ENCODE results near the gene CHST11. TPM values are rescaled to one million over a fixed set of nuclear protein-coding genes. Genes with fewer than 3 reads are reported as not detected.

The CHST11 gene
- polyA plus RNA-seq, 1 donor (not counting 4 experiments of a cell fraction or from before 2014, with no cell fraction given) = 11.9 TPM

DNA sequence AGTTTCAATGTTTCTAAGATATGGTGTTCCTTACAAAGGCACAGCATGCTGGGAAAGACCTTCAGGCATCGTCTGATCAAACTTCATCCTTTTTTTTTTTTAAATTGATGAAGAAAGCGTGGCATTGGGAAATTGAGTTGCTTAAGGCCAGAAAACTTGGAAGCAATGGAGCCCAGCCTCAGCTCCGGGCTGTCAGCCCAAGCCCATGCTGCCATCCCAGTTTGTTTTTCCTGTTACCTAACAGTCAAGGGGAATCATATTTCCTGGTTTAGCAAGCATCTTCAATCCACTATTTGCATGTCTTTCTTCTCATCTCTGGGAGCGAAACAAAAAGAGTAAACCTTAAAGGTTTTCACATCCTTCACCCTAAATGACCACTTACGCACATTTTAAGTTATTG lies 200.2 kb downstream of the CHST11 start:
- DNase-seq (ENCODE audit: low read depth, low spot score) (no peak), FAIRE-seq (no peak)
- Histone ChIP-seq H4K20me1 (ENCODE audit: control insufficient read depth, extremely low read depth, insufficient read depth, low read length) (no peaks in the 10 kb centered on the region), H3K4me2 (ENCODE audit: control insufficient read depth, extremely low read depth, insufficient read depth, low read depth, low read length) (no peak overlapping the region), H3K4me3 (ENCODE audit: control insufficient read depth in 2 of 3, extremely low read depth in 1 of 3, insufficient read depth in 2 of 3, low read depth in 1 of 3, low read length in 3 of 3) (no peak overlapping the region), H3K27me3 (ENCODE audit: control insufficient read depth, extremely low read depth, insufficient read depth, low read length) (no peaks in the 10 kb centered on the region), H3K27ac (ENCODE audit: control insufficient read depth, insufficient read depth, low read length) (no peak overlapping the region), H3K79me2 (ENCODE audit: control insufficient read depth, insufficient read depth, low read length) (peaks cover 2% of the 10 kb centered on the region), H3K9ac (ENCODE audit: control insufficient read depth, extremely low read depth, insufficient read depth, low read length) (no peak overlapping the region), H3K36me3 (ENCODE audit: control insufficient read depth in 2 of 2, extremely low read depth in 1 of 2, insufficient read depth in 2 of 2, low read length in 2 of 2) (no peaks in the 10 kb centered on the region), H3K4me1 (ENCODE audit: control insufficient read depth, extremely low read depth, insufficient read depth, low read length) (no peaks in the 10 kb centered on the region), H2AFZ (ENCODE audit: control insufficient read depth, low read length) (no peak overlapping the region), H3K9me1 (ENCODE audit: control insufficient read depth, extremely low read depth, insufficient read depth, low read length) (peaks cover 2% of the 10 kb centered on the region), H3K9me3 (ENCODE audit: control insufficient read depth, low read depth, low read length) (no peaks in the 10 kb centered on the region)
- TF ChIP-seq CTCF (optimal IDR thresholded peaks at IDR 0.05 in 1 of 3, IDR thresholded peaks at IDR 0.05 in 1 of 3, conservative IDR thresholded peaks at IDR 0.05 in 1 of 3; ENCODE audit: extremely low read depth in 1 of 3, insufficient read depth in 2 of 3, low read length in 3 of 3) = no peak
- TF ChIP-seq EZH2 (IDR thresholded peaks at IDR 0.05; ENCODE audit: low read length) = no peak
- dilution Hi-C loops (cut with MboI; ENCODE audit: extremely low pct_ligation_motif_present, low sequenced_read_pairs) = no loop called here

GRCh38 chr12:104657726-104658484 lies 201.2 kb downstream of the CHST11 start:
- Histone ChIP-seq H3K27ac (ENCODE audit: control insufficient read depth, insufficient read depth, low read length) (no peak overlapping the region), H3K4me3 (ENCODE audit: control insufficient read depth in 2 of 3, extremely low read depth in 1 of 3, insufficient read depth in 2 of 3, low read depth in 1 of 3, low read length in 3 of 3) (no peak overlapping the region), H2AFZ (ENCODE audit: control insufficient read depth, low read length) (no peak overlapping the region), H4K20me1 (ENCODE audit: control insufficient read depth, extremely low read depth, insufficient read depth, low read length) (no peaks in the 10 kb centered on the region), H3K9ac (ENCODE audit: control insufficient read depth, extremely low read depth, insufficient read depth, low read length) (no peak overlapping the region), H3K36me3 (ENCODE audit: control insufficient read depth in 2 of 2, extremely low read depth in 1 of 2, insufficient read depth in 2 of 2, low read length in 2 of 2) (no peaks in the 10 kb centered on the region), H3K4me1 (ENCODE audit: control insufficient read depth, extremely low read depth, insufficient read depth, low read length) (no peaks in the 10 kb centered on the region), H3K27me3 (ENCODE audit: control insufficient read depth, extremely low read depth, insufficient read depth, low read length) (no peaks in the 10 kb centered on the region), H3K4me2 (ENCODE audit: control insufficient read depth, extremely low read depth, insufficient read depth, low read depth, low read length) (no peak overlapping the region), H3K79me2 (ENCODE audit: control insufficient read depth, insufficient read depth, low read length) (peaks cover 2% of the 10 kb centered on the region), H3K9me3 (ENCODE audit: control insufficient read depth, low read depth, low read length) (no peaks in the 10 kb centered on the region), H3K9me1 (ENCODE audit: control insufficient read depth, extremely low read depth, insufficient read depth, low read length) (peaks cover 2% of the 10 kb centered on the region)
- dilution Hi-C loops (cut with MboI; ENCODE audit: extremely low pct_ligation_motif_present, low sequenced_read_pairs) = no loop called here
- TF ChIP-seq CTCF (optimal IDR thresholded peaks at IDR 0.05 in 1 of 3, IDR thresholded peaks at IDR 0.05 in 1 of 3, conservative IDR thresholded peaks at IDR 0.05 in 1 of 3; ENCODE audit: extremely low read depth in 1 of 3, insufficient read depth in 2 of 3, low read length in 3 of 3) = no peak
- DNase-seq (ENCODE audit: low read depth, low spot score) = no peak
- FAIRE-seq = no peak
